ENCODE data around the gene PDXP.
A peak's percentile ranks its signal among the peaks of the same experiment; 100 is the strongest.

The PDXP gene

GRCh38 chr22:37669586-37669985, 11.1 kb downstream of the PDXP start:
- TF ChIP-seq CTCF (IDR thresholded peaks at IDR 0.05) (no peak), ZFX (IDR thresholded peaks at IDR 0.05; ENCODE audit: borderline replicate concordance) (no peak)
- H3K27ac ChIP-seq: no peak overlapping the region

- no peak overlapping the region for H3K27ac ChIP-seq
- no peak for TF ChIP-seq ZFX (IDR thresholded peaks at IDR 0.05; ENCODE audit: borderline replicate concordance)
- no peak for TF ChIP-seq CTCF (IDR thresholded peaks at IDR 0.05)
These were observed 13.8 kb downstream of the PDXP start for GRCh38 chr22:37672206-37672919.

GRCh38 chr22:37672920-37673455, 14.5 kb downstream of the PDXP start:
- H3K27ac ChIP-seq: no peak overlapping the region
- no peak for TF ChIP-seq ZFX (IDR thresholded peaks at IDR 0.05; ENCODE audit: borderline replicate concordance)
- TF ChIP-seq CTCF (IDR thresholded peaks at IDR 0.05): no peak

- H3K27ac ChIP-seq: peak overlapping the region; percentile 94
These were observed 15.7 kb downstream of the PDXP start for GRCh38 chr22:37674248-37674647.

GRCh38 chr22:37674951-37675929, 16.7 kb downstream of the PDXP start, which contains the start of gene LGALS1:
TSS of gene LGALS1 (plus strand) at chr22:37675636. CDS start at chr22:37675703, 67 bp downstream.
- TF ChIP-seq CTCF (IDR thresholded peaks at IDR 0.05) (peak; percentile 29), ZFX (IDR thresholded peaks at IDR 0.05; ENCODE audit: borderline replicate concordance) (no peak)
- peak within 1 kb of the TSS; percentile 94 for H3K27ac ChIP-seq

More at GRCh38 chr22:37674248-37674647, 15.7 kb downstream of the PDXP start:
- TF ChIP-seq ZFX (IDR thresholded peaks at IDR 0.05; ENCODE audit: borderline replicate concordance) (no peak), CTCF (IDR thresholded peaks at IDR 0.05) (no peak)

- H3K27ac ChIP-seq: peak overlapping the region; percentile 94
- TF ChIP-seq ZFX (IDR thresholded peaks at IDR 0.05; ENCODE audit: borderline replicate concordance) (no peak), CTCF (IDR thresholded peaks at IDR 0.05) (no peak)
These were observed 17.6 kb downstream of the PDXP start for GRCh38 chr22:37675930-37676735.
